ENCODE results near the gene MFSD12.

GRCh38 chr19:3538965-3539755 is 18.2 kb downstream of the MFSD12 start, which contains the start of gene TEKTIP1:
- no peak for TF ChIP-seq CTCF (IDR thresholded peaks at IDR 0.05)
- no peak for TF ChIP-seq POLR2A (IDR thresholded peaks at IDR 0.05)

Measured in heart left ventricle (tissue), 13 donors.